ELR (cell line): ENCODE data around the gene IGSF21.

Experiments used
- DNase-seq: peaks from one replicate; pipeline ENCODE4 v3.0.0-alpha.2; 2015; ENCODE audit warnings: low read depth

The IGSF21 gene

GRCh38 chr1:18119771-18120377 is 12.3 kb downstream of the IGSF21 start:
- no peak for DNase-seq

- DNase-seq: no peak
Measured at GRCh38 chr1:18120638-18121037, 13.0 kb downstream of the IGSF21 start.

- no peak for DNase-seq
Measured at GRCh38 chr1:18121072-18121820, 13.6 kb downstream of the IGSF21 start.

GRCh38 chr1:18123467-18123992 is 15.9 kb downstream of the IGSF21 start:
- no peak for DNase-seq

- DNase-seq: no peak
Measured at GRCh38 chr1:18124977-18125376, 17.4 kb downstream of the IGSF21 start.

GRCh38 chr1:18126616-18127015 is 19.0 kb downstream of the IGSF21 start:
- no peak for DNase-seq

GRCh38 chr1:18128298-18128697 is 20.7 kb downstream of the IGSF21 start:
- DNase-seq: no peak

GRCh38 chr1:18130356-18130755 is 22.8 kb downstream of the IGSF21 start:
- DNase-seq: no peak

- no peak for DNase-seq
Measured at GRCh38 chr1:18132022-18132710, 24.6 kb downstream of the IGSF21 start.

GRCh38 chr1:18132711-18133541 is 25.3 kb downstream of the IGSF21 start:
- no peak for DNase-seq

- DNase-seq: no peak
Measured at GRCh38 chr1:18134324-18135046, 26.9 kb downstream of the IGSF21 start.

- no peak for DNase-seq
Measured at GRCh38 chr1:18137759-18138345, 30.3 kb downstream of the IGSF21 start.

- peak; percentile 1 for DNase-seq
Measured at GRCh38 chr1:18139198-18139981, 31.8 kb downstream of the IGSF21 start.

- DNase-seq: no peak
Measured at GRCh38 chr1:18140411-18140810, 32.8 kb downstream of the IGSF21 start.

GRCh38 chr1:18141661-18142060 is 34.1 kb downstream of the IGSF21 start:
- DNase-seq: no peak

GRCh38 chr1:18142471-18142870 is 34.9 kb downstream of the IGSF21 start:
- no peak for DNase-seq

GRCh38 chr1:18142969-18143368 is 35.4 kb downstream of the IGSF21 start:
- DNase-seq: no peak

GRCh38 chr1:18144062-18144461 is 36.5 kb downstream of the IGSF21 start:
- no peak for DNase-seq

- DNase-seq: peak; percentile 1
Measured at GRCh38 chr1:18144916-18145647, 37.5 kb downstream of the IGSF21 start.
